ENCODE data around the gene BCL11A.

GRCh38 chr2:60544062-60544461 is 9.4 kb downstream of the BCL11A start:
- TF ChIP-seq POLR2A (IDR thresholded peaks at IDR 0.05) (no peak), CTCF (IDR thresholded peaks at IDR 0.05) (no peak)
